DOHH2 (cell line): ENCODE data around the gene RBP7.

Experiments
- H3F3A ChIP-seq: fragments of 200-600 bp; sonication (generic), shearing (Covaris generic); 2 replicates; pipeline ENCODE4 v1.6.0; 2016; ENCODE audit warnings: antibody characterized with exemption, mild to moderate bottlenecking; ENCODE audit not compliant: control insufficient read depth, insufficient read depth
- H3K27ac ChIP-seq: fragments of 200-600 bp; sonication (generic); 2 replicates; pipeline ENCODE4 v1.5.1; 2014; ENCODE audit warnings: low read depth, mild to moderate bottlenecking, low read length, moderate library complexity
- H3K27me3 ChIP-seq: fragments of 200-600 bp; sonication (generic); 2 replicates; pipeline ENCODE4 v1.6.1; 2014; ENCODE audit warnings: mild to moderate bottlenecking, low read length, mixed read lengths; ENCODE audit not compliant: control insufficient read depth
- H3K36me3 ChIP-seq: fragments of 200-600 bp; sonication (generic); 2 replicates; pipeline ENCODE4 v1.6.1; 2014; ENCODE audit warnings: mild to moderate bottlenecking, low read length, moderate library complexity, mixed read lengths; ENCODE audit not compliant: control insufficient read depth
- H3K4me1 ChIP-seq: fragments of 200-600 bp; sonication (generic); 2 replicates; pipeline ENCODE4 v1.6.1; 2014; ENCODE audit warnings: mild to moderate bottlenecking, low read length, mixed read lengths; ENCODE audit not compliant: control insufficient read depth
- H3K4me2 ChIP-seq: fragments of 200-600 bp; sonication (generic); 2 replicates; pipeline ENCODE4 v1.6.0; 2014; ENCODE audit warnings: mild to moderate bottlenecking, low read length, moderate library complexity
- H3K4me3 ChIP-seq: fragments of 200-600 bp; sonication (generic); 2 replicates; pipeline ENCODE4 v1.5.1; 2014; ENCODE audit warnings: mild to moderate bottlenecking, low read length, mixed read lengths
- H3K79me2 ChIP-seq: fragments of 200-600 bp; sonication (generic); 2 replicates; pipeline ENCODE4 v1.6.1; 2014; ENCODE audit warnings: mild to moderate bottlenecking, low read length, mixed read lengths; ENCODE audit not compliant: control insufficient read depth
- H3K9me2 ChIP-seq: fragments of 200-600 bp; sonication (generic); replicated peaks from 2 replicates; pipeline ENCODE4 v1.6.1; 2014; ENCODE audit warnings: mild to moderate bottlenecking, low read length, mixed read lengths; ENCODE audit not compliant: control insufficient read depth
- H3K9me3 ChIP-seq: fragments of 200-600 bp; sonication (generic); 2 replicates; pipeline ENCODE4 v1.6.1; 2014; ENCODE audit warnings: antibody characterized with exemption, low read length, mixed read lengths; ENCODE audit not compliant: control insufficient read depth, insufficient read depth
- H4K20me1 ChIP-seq: fragments of 200-600 bp; sonication (generic); 2 replicates; pipeline ENCODE4 v1.6.0; 2014; ENCODE audit warnings: low read depth, mild to moderate bottlenecking, antibody characterized with exemption, low read length, moderate library complexity; ENCODE audit not compliant: control insufficient read depth, insufficient read depth
- EZH2phosphoT487 ChIP-seq: fragments of 200-600 bp; sonication (generic); IDR thresholded peaks from 2 replicates; pipeline ENCODE4 v1.6.1; 2017; ENCODE audit warnings: borderline replicate concordance, mild to moderate bottlenecking, antibody characterized with exemption, low read length, moderate library complexity, mixed read lengths
- TF ChIP-seq, protein P1 (sequence below): fragments of 200-600 bp; sonication (generic); IDR thresholded peaks from one replicate; pipeline ENCODE4 v1.5.1; 2014; ENCODE audit warnings: antibody characterized with exemption, mild to moderate bottlenecking, low read depth, low read length; ENCODE audit not compliant: poor library complexity, severe bottlenecking

RBP7 gene

DNA sequence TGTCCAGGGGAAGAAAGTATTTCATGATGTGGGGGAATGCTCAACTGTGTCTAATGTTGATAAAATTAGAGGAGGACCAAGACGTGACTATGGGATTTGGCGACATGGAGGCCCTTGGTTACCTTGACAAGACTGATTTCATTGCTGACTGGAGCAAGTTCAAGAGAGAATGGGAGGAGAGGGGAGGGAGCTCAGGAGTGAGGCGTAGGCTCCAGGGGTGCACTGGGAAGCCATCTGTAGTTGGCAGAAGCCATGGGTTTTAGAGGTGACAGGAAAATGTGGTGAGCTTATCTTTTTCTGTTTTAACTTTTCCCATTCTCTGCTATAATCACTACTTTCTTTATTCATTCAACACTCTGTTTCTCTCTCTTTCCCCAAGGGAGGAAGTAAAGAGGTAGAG lies 51.6 kb downstream of the RBP7 start:
- Histone ChIP-seq H3K4me2 (no peak overlapping the region), H3K27ac (no peak overlapping the region), H3K79me2 (peaks cover 76% of the 10 kb centered on the region), H4K20me1 (peaks cover 9% of the 10 kb centered on the region; the same call in 1 of the 2 replicates), H3K9me3 (no peaks in the 10 kb centered on the region), H3K4me1 (no peaks in the 10 kb centered on the region), H3K27me3 (no peaks in the 10 kb centered on the region), H3F3A (no peaks in the 10 kb centered on the region), H3K9me2 (no peaks in the 10 kb centered on the region), H3K4me3 (no peak overlapping the region), H3K36me3 (no peaks in the 10 kb centered on the region)
- TF ChIP-seq EZH2phosphoT487 = no peak
- TF ChIP-seq, protein P1, sequence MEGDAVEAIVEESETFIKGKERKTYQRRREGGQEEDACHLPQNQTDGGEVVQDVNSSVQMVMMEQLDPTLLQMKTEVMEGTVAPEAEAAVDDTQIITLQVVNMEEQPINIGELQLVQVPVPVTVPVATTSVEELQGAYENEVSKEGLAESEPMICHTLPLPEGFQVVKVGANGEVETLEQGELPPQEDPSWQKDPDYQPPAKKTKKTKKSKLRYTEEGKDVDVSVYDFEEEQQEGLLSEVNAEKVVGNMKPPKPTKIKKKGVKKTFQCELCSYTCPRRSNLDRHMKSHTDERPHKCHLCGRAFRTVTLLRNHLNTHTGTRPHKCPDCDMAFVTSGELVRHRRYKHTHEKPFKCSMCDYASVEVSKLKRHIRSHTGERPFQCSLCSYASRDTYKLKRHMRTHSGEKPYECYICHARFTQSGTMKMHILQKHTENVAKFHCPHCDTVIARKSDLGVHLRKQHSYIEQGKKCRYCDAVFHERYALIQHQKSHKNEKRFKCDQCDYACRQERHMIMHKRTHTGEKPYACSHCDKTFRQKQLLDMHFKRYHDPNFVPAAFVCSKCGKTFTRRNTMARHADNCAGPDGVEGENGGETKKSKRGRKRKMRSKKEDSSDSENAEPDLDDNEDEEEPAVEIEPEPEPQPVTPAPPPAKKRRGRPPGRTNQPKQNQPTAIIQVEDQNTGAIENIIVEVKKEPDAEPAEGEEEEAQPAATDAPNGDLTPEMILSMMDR = no peak

DNA sequence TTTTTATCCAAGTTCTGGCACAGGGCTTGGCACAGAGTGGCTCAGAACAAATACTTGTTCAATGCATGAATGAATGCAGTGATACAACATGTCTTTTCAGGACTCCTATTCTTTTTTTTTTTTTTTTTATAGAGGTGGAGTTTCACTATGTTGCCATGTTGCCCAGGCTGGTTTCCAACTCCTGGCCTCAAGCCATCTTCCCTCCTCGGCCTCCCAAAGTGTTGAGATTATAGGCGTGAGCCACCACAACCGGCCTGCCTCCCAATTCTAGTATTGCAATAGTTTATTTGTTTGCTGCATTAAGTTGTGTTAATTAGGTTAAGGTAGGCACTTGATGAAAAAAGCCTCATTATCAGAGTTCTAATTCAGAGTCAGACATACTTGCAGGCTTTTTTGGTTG lies 53.6 kb downstream of the RBP7 start:
- no peaks in the 10 kb centered on the region for H3K9me2 ChIP-seq
- peaks cover 70% of the 10 kb centered on the region for H3K79me2 ChIP-seq
- no peaks in the 10 kb centered on the region for H3K9me3 ChIP-seq
- no peak overlapping the region for H3K27ac ChIP-seq
- no peak for TF ChIP-seq EZH2phosphoT487
- TF ChIP-seq, protein P1 = no peak
- H4K20me1 ChIP-seq = 0 out of 2 replicates have a peak, but pooled peaks cover 2% of the 10 kb centered on the region
- H3K4me3 ChIP-seq = no peak overlapping the region
- H3K4me2 ChIP-seq = no peak overlapping the region
- H3K4me1 ChIP-seq = no peaks in the 10 kb centered on the region
- H3K36me3 ChIP-seq = no peaks in the 10 kb centered on the region
- H3K27me3 ChIP-seq = no peaks in the 10 kb centered on the region
- H3F3A ChIP-seq = no peaks in the 10 kb centered on the region

DNA sequence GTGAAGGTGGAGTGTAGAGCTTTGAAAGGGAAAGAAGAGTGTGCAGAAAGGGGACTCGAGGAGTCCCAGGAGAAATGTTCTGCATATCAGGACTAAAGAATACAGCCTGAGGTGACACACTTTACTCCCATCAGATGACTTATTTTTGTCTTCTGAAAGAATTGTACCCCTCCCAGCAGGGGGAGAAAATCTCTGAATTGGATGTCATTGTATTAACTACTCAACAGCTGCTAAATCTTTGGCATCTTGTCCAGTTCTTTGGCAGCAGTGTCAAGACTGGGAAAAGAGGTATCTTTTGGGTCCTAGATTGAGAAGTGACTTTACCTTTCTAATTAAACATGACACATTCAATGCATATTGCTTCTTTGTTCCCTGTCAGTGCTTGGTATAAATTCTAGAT lies 54.6 kb downstream of the RBP7 start:
- H3K4me2 ChIP-seq = no peak overlapping the region
- H3K9me3 ChIP-seq = no peaks in the 10 kb centered on the region
- no peaks in the 10 kb centered on the region for H3F3A ChIP-seq
- TF ChIP-seq, protein P1 = no peak
- no peak for TF ChIP-seq EZH2phosphoT487
- no peaks in the 10 kb centered on the region for H3K36me3 ChIP-seq
- H3K79me2 ChIP-seq = peaks cover 69% of the 10 kb centered on the region
- H3K9me2 ChIP-seq = no peaks in the 10 kb centered on the region
- H3K4me1 ChIP-seq = no peaks in the 10 kb centered on the region
- H3K4me3 ChIP-seq = no peak overlapping the region
- H3K27me3 ChIP-seq = no peaks in the 10 kb centered on the region
- H4K20me1 ChIP-seq = 0 out of 2 replicates have a peak, but pooled peaks cover 2% of the 10 kb centered on the region
- no peak overlapping the region for H3K27ac ChIP-seq
